Adrenal gland (tissue), 5 donors: Measurements from ENCODE around the gene BCAS3.

Source experiments
- POLR2A ChIP-seq, 2 donors: fragments of 450-650 bp; IDR thresholded peaks; one replicate each; pipeline ENCODE4 v1.6.1; 2017; ENCODE audit warnings: antibody characterized with exemption in 2 of 2, mild to moderate bottlenecking in 2 of 2, moderate library complexity in 1 of 2
- TF ChIP-seq, protein P1 (sequence below), 6 experiments: fragments of 450-650 bp in 4 of 6; fragments of 200-600 bp in 2 of 6; sonication (generic) in 1 of 6; IDR thresholded peaks; 1 replicate in 5 of 6; 2 replicates in 1 of 6; pipeline versions ENCODE4 v1.5.1 to v1.8.0; 2016 to 2021; ENCODE audit warnings: antibody characterized with exemption in 6 of 6, mild to moderate bottlenecking in 2 of 6, moderate library complexity in 1 of 6
- donor health status: DM: no; HTN: no; CAD: no.

DNA sequence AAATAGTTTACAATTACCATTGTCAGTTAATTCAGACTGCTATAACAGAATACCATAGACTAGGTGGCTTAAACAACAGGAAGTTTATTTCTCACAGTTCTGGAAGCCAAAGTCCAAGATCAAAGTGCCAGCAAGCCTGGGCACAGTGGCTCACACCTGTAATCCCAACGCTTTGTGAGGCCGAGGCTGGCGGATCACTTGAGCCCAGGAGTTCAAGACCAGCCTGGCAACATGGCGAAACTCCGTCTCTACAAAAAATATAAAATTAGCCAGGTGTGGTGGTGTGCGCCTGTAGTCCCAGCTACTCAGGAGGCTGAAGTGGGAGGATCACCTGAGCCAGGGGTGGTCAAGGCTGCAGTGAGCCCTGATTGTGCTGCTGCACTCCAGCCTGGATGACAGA lies 650.7 kb downstream of the BCAS3 start:
- TF ChIP-seq, protein P1, sequence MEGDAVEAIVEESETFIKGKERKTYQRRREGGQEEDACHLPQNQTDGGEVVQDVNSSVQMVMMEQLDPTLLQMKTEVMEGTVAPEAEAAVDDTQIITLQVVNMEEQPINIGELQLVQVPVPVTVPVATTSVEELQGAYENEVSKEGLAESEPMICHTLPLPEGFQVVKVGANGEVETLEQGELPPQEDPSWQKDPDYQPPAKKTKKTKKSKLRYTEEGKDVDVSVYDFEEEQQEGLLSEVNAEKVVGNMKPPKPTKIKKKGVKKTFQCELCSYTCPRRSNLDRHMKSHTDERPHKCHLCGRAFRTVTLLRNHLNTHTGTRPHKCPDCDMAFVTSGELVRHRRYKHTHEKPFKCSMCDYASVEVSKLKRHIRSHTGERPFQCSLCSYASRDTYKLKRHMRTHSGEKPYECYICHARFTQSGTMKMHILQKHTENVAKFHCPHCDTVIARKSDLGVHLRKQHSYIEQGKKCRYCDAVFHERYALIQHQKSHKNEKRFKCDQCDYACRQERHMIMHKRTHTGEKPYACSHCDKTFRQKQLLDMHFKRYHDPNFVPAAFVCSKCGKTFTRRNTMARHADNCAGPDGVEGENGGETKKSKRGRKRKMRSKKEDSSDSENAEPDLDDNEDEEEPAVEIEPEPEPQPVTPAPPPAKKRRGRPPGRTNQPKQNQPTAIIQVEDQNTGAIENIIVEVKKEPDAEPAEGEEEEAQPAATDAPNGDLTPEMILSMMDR (IDR thresholded peaks at IDR 0.05): no peak
- no peak for TF ChIP-seq POLR2A (IDR thresholded peaks at IDR 0.05)
